Neutrophil (primary cell): ENCODE data around the gene PZP.
"Not testable (repeated sequence)": the region's sequence is repeated elsewhere in the genome, so short reads cannot be mapped to it uniquely, and the experiment has no call there.

Experiments used
- H3K27ac ChIP-seq: fragments of 200-600 bp; sonication (generic); 2 replicates; pipeline ENCODE4 v1.5.1; 2016; ENCODE audit warnings: mild to moderate bottlenecking, moderate library complexity
- H3K27me3 ChIP-seq: fragments of 200-600 bp; sonication (generic); 2 replicates; pipeline ENCODE4 v1.6.0; 2016; ENCODE audit warnings: mild to moderate bottlenecking
- H3K36me3 ChIP-seq: fragments of 200-600 bp; sonication (generic); 2 replicates; pipeline ENCODE4 v1.5.1; 2017
- H3K4me1 ChIP-seq, 2 experiments: fragments of 200-600 bp in 1 of 2; sonication (generic) in 1 of 2; 1 replicate in 1 of 2; 2 replicates in 1 of 2; pipeline versions ENCODE4 v1.5.1 to v1.6.1; 2013 to 2016; ENCODE audit warnings: low read depth in 1 of 2, low read length in 1 of 2, mild to moderate bottlenecking in 1 of 2, moderate library complexity in 1 of 2; ENCODE audit not compliant: control insufficient read depth in 1 of 2, insufficient read depth in 1 of 2
- H3K4me3 ChIP-seq, 2 experiments: fragments of 200-600 bp in 1 of 2; sonication (generic) in 1 of 2; 1 replicate in 1 of 2; 2 replicates in 1 of 2; pipeline ENCODE4 v1.5.1; 2013 to 2016; ENCODE audit warnings: low read depth in 1 of 2, low read length in 1 of 2, mild to moderate bottlenecking in 1 of 2, moderate library complexity in 1 of 2
- H3K9me3 ChIP-seq: fragments of 200-600 bp; sonication (generic); 2 replicates; pipeline ENCODE4 v1.5.1; 2016
- TF ChIP-seq, protein P1 (sequence below): fragments of 200-600 bp; sonication (generic); IDR thresholded peaks from 2 replicates; pipeline ENCODE4 v1.5.1; 2016; ENCODE audit warnings: antibody characterized with exemption

Gene PZP

DNA sequence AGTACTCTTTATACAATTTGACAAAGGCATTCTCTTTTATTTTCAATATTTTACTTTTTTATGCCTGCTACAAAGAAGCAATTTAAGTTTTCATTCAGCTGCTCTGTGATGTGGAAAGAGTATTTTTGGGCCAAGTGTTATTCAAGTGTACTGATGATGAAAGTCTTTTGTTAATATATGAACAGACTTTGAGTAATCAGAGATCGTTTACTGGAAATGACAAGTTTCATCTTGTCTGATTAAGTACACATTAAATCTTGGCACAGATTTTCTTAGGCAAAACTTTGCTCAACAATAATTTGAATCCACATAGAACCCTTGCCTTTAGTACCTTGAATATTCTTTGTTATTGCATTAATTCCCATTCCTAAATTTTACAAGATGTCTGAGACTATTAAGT lies 13.3 kb upstream of the PZP start:
- TF ChIP-seq, protein P1, sequence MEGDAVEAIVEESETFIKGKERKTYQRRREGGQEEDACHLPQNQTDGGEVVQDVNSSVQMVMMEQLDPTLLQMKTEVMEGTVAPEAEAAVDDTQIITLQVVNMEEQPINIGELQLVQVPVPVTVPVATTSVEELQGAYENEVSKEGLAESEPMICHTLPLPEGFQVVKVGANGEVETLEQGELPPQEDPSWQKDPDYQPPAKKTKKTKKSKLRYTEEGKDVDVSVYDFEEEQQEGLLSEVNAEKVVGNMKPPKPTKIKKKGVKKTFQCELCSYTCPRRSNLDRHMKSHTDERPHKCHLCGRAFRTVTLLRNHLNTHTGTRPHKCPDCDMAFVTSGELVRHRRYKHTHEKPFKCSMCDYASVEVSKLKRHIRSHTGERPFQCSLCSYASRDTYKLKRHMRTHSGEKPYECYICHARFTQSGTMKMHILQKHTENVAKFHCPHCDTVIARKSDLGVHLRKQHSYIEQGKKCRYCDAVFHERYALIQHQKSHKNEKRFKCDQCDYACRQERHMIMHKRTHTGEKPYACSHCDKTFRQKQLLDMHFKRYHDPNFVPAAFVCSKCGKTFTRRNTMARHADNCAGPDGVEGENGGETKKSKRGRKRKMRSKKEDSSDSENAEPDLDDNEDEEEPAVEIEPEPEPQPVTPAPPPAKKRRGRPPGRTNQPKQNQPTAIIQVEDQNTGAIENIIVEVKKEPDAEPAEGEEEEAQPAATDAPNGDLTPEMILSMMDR: no peak
- Histone ChIP-seq H3K4me3 (no peak overlapping the region), H3K4me1 (no peaks in the 10 kb centered on the region), H3K27ac (no peak overlapping the region), H3K27me3 (no peaks in the 10 kb centered on the region), H3K36me3 (no peaks in the 10 kb centered on the region), H3K9me3 (no peaks in the 10 kb centered on the region)

DNA sequence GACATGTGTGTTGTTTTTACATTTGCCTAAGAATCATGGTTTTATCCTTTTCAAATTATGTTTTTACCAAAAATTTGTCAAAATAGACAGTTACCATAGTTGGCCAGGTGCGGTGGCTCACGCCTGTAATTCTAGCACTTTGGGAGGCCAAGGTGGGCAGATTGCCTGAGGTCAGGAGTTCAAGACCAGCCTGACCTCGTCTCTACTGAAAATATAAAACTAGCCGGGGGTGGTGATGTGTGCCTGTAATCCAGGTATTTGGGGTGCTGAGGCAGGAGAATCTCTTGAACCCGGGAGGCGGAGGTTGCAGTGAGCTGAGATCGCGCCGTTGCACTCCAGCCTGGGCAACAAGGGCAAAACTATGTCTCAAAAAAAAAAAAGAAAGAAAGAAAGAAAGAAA lies 12.8 kb upstream of the PZP start:
- not testable (repeated sequence) for H3K27ac ChIP-seq, H3K27me3 ChIP-seq, H3K4me3 ChIP-seq, H3K4me1 ChIP-seq, H3K36me3 ChIP-seq, H3K9me3 ChIP-seq

DNA sequence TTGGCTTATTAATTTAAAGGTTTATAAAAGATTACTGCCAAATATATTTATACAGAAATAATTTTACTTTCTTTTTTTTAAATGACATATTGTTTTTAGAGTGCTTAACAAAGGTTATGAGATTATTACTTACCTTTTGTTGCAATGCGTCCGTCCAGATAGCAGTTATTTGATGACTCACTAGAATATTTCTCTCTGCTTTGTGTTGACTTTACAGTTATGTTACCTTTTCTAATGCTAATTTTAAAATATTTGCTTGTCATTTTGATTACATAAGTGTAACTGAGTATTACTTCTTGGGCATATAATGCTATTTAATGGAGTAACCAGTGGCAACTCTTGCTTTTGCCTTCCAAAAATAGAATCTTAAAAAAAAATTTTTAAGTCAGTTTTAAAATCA lies 6.3 kb upstream of the PZP start:
- H3K4me1 ChIP-seq: no peaks in the 10 kb centered on the region
- no peak overlapping the region for H3K4me3 ChIP-seq
- H3K27me3 ChIP-seq: no peaks in the 10 kb centered on the region
- no peaks in the 10 kb centered on the region for H3K9me3 ChIP-seq
- no peak overlapping the region for H3K27ac ChIP-seq
- TF ChIP-seq, protein P1: no peak
- H3K36me3 ChIP-seq: no peaks in the 10 kb centered on the region

DNA sequence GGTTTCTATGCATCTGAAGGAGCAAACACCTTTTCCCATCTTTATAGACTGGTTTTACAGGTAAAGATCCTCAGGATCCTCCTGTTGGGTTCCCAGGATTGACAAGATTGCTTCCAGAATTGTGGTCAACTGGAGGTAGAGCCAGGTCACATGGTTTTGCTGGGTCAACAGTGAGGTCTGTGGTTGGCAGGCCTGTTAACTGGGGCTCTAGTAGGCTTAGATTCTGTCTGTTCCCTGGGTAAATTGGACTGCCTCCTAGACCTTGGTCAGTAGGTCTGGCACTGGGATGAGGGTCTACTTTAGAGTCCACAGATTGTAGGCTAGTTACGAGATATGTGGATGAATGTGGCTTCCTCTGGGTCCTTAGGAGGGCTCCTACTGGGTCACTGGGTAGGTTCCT lies 3.5 kb upstream of the PZP start:
- Histone ChIP-seq H3K27me3 (no peaks in the 10 kb centered on the region), H3K4me1 (no peaks in the 10 kb centered on the region), H3K36me3 (no peaks in the 10 kb centered on the region), H3K27ac (no peak overlapping the region), H3K9me3 (no peaks in the 10 kb centered on the region), H3K4me3 (no peak overlapping the region)
- TF ChIP-seq, protein P1: no peak

DNA sequence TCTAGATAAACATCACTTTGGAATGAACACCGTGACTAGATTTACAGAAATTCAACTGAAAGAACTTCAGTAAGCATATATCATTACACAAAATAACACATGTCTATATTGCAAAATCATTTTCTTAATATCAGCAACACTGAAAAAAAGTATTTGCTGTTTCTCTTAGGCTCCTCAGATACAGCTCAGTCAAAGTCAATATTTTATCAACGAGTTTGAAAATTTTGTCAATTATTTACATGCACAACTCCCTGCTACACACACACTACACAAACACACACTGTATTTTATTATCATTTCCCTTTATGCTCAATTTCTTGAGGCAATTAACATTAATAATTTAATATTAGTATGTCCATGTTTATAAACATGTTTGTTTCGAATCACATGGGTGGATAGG lies 3.8 kb downstream of the PZP start:
- Histone ChIP-seq H3K4me1 (no peaks in the 10 kb centered on the region), H3K27me3 (no peaks in the 10 kb centered on the region), H3K4me3 (no peak overlapping the region), H3K27ac (no peak overlapping the region), H3K36me3 (no peaks in the 10 kb centered on the region), H3K9me3 (no peaks in the 10 kb centered on the region)
- TF ChIP-seq, protein P1: no peak

DNA sequence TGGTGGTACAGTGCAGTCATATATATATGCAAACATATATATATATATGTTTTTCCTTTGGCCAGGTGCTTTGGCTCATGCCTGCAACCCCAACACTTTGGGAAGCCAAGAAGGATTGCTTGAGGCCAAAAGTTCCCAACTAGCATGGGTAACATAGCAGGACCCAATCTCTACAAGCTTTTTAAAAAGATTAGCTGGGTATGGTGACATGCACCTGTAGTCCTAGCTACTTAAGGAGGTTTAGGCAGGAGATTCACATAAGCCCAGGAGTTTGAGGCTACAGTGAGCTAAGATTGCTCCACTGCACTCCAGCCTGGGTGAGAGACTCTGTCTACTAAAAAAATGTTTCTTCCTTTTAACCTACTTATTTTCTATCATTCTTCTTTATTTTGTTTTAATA lies 10.2 kb downstream of the PZP start:
- Histone ChIP-seq H3K4me1 (no peaks in the 10 kb centered on the region), H3K36me3 (no peaks in the 10 kb centered on the region), H3K4me3 (no peak overlapping the region), H3K27me3 (no peaks in the 10 kb centered on the region), H3K9me3 (no peaks in the 10 kb centered on the region), H3K27ac (no peak overlapping the region)
- TF ChIP-seq, protein P1: no peak
